GM18499 (cell line): ENCODE data around the gene MT1E.
"Not testable (repeated sequence)": the region's sequence is repeated elsewhere in the genome, so short reads cannot be mapped to it uniquely, and the experiment has no call there.

Experiments used
- ATAC-seq: cut with Tn5 transposase; IDR thresholded peaks from one replicate; pipeline ENCODE4 v1.9.1; 2021; ENCODE audit warnings: moderate number of reproducible peaks; ENCODE audit not compliant: insufficient read depth, unreplicated experiment

MT1E gene

GRCh38 chr16:56669005-56669839 is 43.6 kb downstream of the MT1E start, which contains the start of gene MT1H:
Gene MT1H, plus strand, starts transcription at chr16:56669814. Its CDS starts 71 bp downstream, at chr16:56669885.
- no peak for ATAC-seq

- ATAC-seq: no peak
Observed at GRCh38 chr16:56669840-56670619, 44.4 kb downstream of the MT1E start.

- no peak for ATAC-seq
Observed at GRCh38 chr16:56670620-56670934, 45.0 kb downstream of the MT1E start.

GRCh38 chr16:56671691-56672090 is 46.1 kb downstream of the MT1E start:
- ATAC-seq: not testable (repeated sequence)

GRCh38 chr16:56672171-56672570 is 46.6 kb downstream of the MT1E start:
- not testable (repeated sequence) for ATAC-seq

- no peak for ATAC-seq
Observed at GRCh38 chr16:56672761-56673536, 47.4 kb downstream of the MT1E start.

- no peak for ATAC-seq
Observed at GRCh38 chr16:56673921-56674320, 48.3 kb downstream of the MT1E start.

- ATAC-seq: not testable (repeated sequence)
Observed at GRCh38 chr16:56674570-56674969, 49.0 kb downstream of the MT1E start.

GRCh38 chr16:56675685-56676210 is 50.2 kb downstream of the MT1E start:
- no peak for ATAC-seq
